ENCODE data around the gene ATOX1.
A peak's percentile ranks its signal among the peaks of the same experiment; 100 is the strongest.
"Not testable (repeated sequence)": the region's sequence is repeated elsewhere in the genome, so short reads cannot be mapped to it uniquely, and the experiment has no call there.

ATOX1 gene

DNA sequence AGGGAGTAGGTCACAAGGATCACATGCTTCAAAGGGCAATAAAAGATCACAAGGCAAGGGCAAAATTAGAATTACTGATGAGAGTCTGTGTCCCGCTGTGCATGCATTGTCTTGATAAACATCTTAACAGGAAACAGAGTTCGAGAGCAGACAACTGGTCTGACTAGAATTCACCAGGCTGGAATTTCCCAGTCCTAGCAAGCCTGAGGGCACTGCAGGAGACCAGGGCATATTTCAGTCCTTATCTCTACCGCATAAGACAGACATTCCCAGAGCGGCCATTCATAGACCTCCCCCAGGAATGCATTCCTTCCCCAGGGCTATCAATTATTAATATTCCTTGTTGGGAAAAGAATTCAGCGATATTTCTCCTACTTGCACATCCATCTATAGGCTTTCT, 28.8 kb downstream of the ATOX1 start:
- DNase-seq = peak; percentile 46

DNA sequence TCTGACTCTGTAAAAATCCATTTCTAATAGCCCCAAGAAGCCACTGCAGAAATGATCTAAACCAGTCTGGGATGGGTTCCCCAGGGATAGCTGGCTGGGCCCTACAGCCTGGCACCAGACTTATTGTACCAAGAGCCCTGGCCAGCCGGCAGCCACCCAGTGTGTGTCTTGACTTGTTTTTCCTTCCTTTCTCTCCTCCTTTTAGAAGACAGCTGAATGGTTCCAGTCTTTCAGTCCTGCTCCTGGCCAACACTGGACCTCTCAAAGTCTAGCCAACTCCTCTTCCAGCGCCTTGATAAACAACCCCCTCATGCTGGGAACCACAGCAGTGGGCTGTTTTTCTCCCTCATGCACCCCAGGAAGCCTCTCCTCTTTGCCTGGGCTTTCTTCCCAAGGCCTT, 34.1 kb downstream of the ATOX1 start:
- no peak for DNase-seq

DNA sequence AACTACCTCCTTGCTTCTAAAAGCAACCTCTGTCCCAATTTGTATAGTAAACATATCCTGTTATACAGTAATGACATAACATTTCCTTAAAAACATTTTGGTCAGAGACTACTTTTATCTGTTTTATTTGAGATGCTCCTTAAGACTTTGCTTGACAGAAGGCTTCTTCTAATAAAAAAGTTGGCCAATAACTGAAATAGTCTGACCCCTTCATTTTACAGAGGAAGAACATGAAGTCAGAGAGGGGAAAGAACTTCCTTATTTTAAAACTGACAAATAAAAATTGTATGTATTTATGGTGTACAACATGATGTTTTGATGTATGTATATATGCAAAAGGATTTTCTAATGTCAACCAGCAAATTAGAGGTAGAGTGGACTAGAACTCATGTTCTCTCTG, 35.9 kb downstream of the ATOX1 start:
- DNase-seq = no peak

DNA sequence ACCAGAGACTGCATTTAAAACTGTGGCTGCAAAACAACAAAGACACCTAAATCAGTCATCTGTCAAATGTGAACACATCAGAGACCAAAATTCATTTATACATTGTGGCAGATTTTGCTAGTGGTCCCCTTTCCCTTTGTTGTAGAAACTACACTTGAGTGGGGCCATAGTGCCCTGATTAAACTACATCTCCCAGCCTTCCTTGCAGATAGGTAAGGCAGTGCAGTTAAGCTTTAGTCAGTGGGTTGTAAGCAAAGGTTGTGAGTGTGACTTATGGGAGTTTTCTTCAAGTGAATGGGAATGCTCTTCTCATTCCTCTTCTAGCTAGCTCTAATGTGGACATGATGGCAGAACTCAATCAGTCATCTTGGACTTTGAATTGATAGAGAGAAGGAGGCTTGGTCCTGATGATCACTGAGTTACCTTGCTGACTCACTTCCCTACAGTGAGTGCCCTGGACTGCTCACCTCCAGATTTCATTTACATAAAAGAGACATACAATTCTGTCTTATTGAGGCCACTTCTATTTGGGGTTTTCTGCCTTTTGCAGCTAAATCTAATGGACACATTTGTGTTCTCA, 36.5 kb downstream of the ATOX1 start:
- no peak for DNase-seq

DNA sequence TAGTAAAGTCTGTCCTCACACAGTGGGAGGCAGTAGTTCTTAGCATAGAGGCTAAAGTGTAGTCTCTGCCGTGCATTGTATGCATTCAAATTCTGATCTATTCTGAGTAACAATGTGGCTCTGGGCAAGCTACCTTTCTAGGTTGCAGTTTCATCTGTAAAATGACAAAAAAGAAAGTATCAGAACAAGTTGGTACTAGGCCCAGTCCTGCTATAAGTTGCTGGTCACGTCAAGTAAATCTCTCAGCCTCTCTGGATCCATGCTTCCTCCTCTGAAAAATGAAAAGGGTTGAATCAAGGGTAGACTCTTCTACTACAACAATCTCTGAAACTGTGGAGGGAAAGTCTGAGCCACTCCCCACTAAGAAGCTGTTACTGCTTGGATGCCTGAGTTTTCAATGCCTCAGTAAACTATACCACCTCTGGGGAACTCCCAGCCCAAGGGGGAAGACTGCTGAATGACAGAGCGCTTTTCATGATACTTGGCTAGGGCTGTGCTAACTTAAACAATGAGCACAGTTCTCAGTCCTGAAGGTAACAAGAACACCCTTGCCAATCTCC, 37.3 kb downstream of the ATOX1 start:
- DNase-seq = peak; percentile 49

DNA sequence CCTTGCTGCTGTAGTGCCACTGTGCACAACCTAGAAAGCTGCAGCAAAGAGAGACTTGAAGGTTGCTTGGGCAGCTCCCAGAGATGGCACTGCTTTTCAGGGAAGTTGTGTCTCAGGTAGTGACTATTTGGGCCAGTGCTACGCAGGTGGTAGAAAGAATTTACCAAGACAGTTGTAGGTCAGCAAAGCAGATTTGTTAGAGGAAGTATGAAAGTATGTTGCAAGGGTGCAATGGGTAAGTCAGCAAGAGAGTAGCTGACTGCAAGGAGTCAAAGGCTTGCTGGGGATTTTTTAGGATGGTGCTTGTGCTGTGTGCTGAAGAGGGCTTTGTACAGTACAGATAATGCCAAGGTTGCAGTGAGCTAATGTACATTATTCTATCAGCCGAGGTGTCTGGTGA, 38.2 kb downstream of the ATOX1 start:
- DNase-seq = no peak

DNA sequence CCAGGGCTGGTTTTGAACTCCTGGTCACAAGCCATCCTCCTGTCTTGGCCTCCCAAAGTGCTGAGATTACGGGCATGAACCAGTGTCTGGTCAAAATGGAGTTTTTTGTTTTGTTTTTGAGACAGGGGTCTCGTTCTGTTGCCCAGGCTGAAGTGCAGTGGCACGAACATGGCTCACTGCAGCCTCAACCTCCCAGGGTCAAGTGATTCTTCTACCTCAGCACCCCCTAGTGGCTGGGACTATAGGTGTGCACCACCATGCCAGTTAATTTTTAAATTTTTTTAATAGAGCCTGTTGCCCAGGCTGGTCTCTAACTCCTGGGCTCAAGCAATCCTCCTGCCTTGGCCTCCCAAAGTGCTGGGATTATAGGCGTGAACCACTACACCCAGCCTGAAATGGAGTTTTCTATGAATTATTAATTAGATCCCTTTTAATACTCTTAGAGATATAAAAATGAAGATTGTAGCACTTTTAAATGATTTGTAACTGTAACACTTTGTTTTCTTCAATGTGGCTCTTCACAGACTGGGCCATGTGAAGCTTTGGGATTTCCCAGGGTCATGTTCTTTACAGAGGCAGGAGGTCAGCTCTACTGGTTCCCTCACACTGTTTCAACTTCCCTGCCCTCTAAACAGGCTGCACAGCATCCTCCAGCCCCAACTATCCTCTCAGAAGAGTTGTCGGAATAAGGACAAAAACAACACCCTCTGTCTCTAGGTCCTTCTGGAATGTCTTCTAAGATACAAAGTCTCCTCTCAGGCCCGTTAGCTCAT, 39.0 kb downstream of the ATOX1 start:
- DNase-seq = peak; percentile 57

DNA sequence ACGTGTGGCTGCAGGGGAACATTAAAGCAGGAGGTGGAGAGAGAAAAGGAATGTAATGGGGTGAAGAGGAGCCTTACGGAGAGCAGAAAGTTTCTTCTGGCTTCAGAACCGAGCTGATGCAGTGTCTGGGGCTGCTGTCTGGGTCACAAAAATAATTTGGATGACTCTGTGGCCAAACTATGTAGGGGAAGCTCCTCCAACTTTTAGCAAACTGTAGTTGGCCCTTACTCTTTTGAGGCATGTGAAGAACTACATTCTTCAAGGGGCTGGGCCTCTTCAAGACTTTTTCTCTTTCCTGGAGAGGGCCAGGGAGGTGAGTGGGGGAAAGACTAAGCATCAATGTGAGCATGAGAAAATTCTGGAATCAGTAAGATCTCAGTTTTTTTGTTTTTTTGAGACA, 39.8 kb downstream of the ATOX1 start:
- no peak for DNase-seq

DNA sequence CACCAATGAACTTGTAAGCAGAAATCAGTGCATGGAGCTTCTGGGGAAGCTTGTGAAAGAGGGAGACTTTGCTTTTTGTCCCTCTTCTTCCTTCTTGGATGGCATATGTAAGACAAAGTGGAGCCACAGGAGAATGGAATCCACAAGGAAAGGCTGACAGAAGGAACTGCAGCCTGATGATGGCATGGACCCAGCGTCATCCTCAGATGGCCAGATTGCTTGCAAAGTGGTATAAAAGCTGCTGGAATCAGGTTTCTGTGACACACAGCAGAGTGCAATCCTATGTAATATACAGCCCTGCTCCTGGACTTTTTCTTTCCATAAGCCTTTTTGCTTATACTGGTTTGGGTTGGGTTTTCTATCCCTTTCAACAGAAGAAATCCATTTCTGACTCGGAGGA, 40.3 kb downstream of the ATOX1 start:
- no peak for DNase-seq

DNA sequence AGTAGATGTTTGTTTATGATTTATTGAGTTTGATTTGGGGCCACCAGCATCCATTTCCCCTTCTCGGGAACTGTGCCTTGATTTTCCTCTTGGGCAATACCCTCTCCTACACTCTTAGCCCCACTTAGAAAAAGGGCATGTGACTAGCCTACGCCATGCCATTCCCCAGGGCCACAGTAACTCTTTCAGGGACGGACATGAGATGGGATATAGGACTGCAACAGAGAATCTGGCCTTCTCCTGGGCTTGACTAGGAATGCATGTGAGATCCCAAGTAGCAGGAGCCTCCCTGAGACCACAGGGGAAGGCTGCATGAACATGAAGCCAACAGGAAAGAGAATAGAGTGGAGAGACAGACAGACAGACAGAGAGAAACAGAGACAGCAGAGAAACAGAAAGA, 41.0 kb downstream of the ATOX1 start:
- DNase-seq = no peak

DNA sequence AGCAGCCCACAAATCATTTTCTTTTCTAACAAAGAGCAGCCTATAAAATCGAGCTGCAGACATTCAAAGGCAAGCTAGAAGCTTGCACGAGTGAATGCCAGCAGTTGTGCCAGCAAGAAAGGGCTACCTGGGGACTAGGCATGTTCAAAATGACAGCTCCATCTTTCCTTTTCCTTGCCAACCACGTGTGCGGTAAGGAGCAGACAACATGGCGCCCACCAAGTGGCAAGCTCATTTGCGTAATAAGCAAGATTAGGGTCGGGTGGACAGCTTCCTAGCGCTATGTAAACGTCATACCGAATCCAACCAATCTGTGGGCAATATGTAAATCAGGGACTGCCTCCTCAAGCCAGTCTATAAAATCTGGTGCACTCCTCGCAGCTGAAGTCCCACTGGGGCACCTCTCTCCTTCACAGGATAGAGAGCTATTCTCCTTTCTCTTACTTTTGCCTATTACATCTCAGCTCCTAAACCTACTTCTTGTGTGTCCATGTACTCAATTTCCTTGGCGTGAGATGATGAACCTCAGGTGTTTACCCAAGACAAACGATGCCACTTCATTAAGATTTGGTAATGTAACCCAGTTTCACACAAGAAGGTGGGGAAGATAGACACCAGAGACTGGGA, 49.2 kb downstream of the ATOX1 start:
- DNase-seq = no peak

DNA sequence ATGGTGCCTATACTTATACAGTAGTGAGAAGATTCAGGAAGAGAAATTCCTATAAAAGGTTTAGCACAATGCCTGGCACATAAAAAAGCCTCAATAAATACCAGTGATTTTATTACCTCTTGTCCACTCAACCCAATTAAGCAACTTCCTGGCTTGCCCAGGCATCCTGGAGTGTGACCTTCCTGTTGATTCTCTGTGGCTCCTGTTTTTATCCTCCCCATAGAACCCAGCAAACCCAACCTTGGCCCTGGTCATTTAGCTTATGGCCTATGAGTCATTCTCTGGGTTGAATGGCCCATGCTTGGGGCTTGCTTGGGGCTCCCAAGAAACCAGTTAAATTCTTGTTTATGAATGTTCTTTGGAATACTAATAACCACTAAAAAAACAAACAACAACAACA, 50.3 kb downstream of the ATOX1 start:
- no peak for DNase-seq

DNA sequence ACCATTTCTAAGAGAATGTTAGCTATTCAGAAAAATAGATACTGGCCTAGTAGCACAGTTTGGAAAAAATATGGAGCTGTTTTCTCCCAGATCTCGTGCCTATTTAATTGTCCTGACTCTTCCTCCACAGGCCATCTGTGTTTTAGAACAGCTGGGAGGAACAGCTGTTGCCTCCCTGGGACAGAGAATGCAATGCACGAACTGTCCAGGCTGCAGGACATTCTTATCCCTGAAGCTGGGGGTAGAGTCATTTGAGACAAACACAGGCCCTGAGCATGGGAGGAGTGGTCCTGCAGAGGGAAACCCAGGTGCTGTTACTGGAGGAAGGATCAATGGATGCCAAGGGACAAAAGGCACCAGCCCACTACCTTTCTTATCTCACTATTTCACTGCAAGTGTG, 50.9 kb downstream of the ATOX1 start:
- no peak for DNase-seq

DNA sequence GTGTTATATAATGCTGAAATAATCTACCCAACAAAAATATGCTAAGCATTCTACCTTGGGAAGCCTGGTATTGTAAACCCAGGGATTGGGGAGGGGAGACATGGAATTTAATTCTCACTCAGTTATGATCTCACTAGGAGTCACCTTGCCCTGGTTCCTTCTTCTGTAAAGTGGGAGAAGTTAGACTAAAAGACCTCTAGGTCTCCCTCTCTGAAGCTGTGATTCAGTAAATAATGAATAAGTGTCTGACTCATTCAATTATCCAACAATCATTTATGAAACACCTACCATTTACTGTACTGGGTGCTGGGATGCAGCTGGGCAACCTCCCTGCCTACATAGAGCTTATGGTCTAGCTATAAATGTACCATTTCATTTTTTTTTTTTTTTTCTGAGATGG, 51.5 kb downstream of the ATOX1 start:
- no peak for DNase-seq

DNA sequence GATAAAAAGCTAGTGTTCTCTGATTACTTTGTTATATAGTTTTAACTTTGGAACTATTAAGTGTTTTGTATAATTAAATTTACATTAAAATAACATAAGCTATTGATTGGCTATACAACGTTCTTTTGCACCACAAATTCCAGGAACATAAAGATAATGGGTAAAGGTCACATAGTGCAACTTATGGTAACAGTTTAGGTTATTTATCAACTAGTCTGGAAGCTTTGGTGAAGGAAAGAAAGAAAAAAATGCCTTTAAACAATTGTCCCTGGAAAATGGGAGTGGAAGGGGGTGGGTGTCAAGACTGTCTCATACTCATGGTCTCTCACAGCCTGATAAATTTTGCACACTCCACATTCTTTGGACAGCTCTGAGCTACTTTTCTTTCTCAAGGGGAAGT, 54.7 kb downstream of the ATOX1 start:
- no peak for DNase-seq

DNA sequence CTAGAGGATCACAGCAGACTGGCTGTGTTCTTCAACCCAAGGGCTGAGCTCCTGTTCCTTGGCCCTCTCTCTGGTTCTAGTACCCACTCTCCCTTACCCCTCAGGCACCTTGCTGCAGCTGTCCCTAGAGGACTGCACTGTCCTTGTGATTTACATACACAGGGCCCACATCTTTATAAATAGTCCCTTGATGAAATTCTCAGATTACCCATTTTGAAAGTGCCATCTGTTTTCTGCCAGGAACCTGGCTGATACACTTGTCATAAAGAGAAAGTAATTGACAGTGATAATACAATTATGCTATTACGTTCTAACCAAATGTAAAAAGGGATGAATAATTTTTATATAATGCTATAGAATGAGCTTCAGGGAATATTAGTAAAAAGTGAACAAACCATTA, 55.2 kb downstream of the ATOX1 start:
- DNase-seq = no peak

DNA sequence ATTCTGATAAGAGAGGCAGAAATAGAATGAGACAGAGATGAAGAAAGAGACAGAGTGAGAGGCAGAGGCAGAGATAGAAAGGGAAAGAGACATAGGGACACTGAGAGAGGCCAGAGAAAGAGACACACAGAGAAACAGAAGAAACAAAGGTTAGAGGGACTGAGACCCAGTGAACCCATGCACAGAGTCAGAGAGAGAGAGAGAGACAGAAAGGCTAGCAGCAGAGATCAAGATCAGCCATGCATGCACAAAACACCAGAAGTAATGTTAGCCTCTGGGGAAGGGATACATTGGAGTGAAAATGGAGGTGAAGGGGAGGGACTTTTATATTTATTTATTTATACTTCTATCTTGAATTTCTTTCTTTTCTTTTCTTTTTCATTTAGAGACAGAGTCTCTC, 57.6 kb downstream of the ATOX1 start:
- DNase-seq = no peak

DNA sequence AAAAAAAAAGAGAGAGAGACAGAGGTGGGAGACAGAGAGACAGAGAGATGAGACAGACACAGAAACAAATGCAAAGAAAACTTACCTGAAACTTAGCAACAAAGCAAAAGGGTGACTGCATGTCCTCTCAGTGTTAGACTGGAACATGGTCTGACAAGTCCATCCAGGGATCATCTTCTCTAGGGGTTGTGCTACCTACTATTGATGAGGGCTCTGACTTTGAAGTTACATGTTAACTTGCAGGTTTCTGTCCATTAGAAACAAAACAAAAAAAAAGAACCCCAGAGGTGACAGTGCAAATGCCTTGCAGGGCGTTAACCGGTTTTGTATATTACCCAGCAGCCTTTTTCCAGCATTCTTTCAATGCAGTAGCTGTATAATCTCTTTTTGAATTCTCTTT, 58.1 kb downstream of the ATOX1 start:
- no peak for DNase-seq

DNA sequence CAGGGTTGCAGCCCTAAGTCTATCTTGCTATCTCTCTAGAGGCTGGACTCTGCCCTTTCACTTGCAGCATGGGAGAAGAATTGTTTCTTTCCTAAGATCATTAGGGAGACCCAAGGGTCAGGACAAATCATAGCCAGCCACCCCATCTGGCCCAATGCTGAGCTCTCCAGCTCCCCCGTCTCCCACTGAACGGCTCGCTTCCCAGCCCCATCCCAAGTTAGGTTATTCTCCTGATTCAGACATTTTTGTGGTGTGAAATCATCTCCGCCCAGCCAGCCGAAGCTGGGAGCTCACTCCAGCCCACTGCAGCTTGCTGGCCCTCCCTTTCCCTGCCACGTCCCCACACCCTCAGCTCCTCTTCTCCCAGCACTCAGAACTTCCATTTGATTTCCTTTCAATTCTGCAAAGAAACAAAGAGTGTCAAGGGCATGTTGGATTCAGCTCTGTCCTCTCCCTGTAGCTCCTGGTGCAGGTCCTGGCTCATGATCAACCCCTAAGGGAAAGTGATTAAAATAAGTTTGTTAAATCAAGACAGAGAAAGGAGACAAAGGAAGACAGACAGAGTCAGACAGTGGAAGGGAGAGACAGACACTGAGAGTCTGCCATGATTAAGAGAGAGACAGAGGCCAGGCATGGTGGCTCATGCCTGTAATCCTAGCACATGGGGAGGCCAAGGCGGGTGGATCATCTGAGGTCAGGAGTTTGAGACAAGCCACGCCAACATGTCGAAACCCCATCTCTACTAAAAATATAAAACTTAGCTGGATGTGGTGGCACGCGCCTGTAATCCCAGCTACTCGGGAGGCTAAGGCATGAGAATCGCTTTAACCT, 59.1 kb downstream of the ATOX1 start:
- no peak for DNase-seq

DNA sequence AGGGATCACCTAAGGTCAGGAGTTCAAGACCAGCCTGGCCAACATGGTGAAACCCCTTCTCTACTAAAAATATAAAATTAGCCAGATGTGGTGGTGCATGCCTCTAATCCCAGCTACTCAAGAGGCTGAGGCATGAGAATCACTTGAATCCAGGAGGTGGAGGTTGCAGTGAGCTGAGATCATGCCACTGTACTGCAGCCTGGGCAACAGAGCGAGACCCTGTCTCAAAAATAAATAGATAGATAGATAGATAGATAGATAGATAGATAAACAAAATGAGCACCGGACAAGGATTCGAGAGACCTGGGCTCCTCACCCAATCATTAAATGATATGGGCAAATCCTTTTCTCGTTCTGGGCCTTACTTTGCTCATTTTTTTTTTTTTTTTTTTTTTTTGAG, 60.4 kb downstream of the ATOX1 start:
- DNase-seq = not testable (repeated sequence)

DNA sequence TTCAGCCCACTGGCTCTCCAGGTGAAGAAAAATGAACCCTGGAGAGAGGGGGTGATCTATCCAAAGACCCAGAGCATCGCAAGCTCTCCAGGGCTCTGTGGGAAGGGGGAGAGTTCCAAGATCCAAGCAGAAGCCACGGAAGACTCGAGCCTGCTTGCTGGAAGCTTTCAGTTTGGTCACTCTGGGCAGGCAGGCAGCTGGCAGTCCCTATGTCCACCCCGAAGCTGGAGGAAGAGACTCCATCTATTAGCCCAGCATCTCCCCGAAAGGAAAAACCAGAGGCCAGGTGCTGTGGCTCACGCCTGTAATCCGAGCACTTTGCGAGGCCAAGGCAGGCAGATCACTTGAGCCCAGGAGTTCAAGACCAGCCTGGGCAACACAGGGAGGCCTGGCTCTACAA, 61.0 kb downstream of the ATOX1 start:
- DNase-seq = no peak

DNA sequence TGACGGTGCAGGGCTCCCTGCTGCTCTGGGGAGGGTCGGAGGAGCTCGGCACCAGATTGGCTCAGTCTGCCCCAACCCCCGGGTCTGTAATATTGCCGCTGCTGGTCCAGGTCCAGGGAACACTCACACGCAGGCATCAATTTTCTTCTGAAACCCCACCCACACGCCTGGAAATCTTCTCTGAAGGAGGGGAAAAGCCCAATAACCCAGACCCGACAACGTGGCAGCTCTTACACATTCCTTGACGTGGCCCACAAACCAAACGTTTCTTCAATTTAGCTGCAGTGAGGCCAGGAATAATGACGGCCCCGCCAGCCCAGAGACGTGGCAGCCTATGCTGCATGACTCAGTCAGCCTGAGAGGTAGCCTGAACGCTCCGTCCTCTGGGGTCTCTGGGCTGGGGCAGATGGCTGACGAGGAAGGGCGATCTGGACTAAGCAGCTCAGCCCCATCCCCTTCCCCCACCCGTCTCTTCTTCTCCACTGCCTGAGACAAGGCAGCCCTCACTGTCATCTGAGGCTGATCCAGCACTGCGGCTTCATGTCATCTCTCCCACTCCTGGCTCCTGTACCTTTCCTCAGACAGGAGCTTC, 61.9 kb downstream of the ATOX1 start:
- DNase-seq = no peak

DNA sequence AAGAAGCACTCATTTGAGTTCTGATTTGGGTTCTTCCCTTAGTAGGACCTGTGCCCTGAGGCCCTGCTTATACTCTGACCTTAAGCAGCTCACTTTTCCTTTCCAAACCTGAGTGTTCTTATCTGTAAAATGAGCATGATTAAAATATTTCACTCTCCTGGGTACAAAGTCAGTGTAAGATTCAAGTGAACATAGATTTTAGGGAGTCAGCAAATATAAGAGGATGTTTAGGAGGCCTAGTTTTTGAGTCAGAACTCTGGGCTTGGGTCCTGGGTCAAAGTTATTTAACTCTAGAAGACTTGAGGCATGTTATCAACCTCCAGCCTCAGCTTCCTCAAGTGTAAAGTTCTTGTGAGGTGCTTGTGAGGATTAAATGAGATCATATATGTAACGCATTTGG, 63.0 kb downstream of the ATOX1 start:
- DNase-seq = no peak

Measured in activated CD4-positive, alpha-beta T cell treated with anti-CD3 and anti-CD28 coated beads, Interleukin-2, amount 50 U/mL, for 16 hours (primary cell).